IPS DF 6.9 (cell line): Measurements from ENCODE around the gene DDAH2.
A peak's percentile ranks its signal among the peaks of the same experiment; 100 is the strongest.

Experiments used
- DNase-seq: peaks from one replicate; pipeline ENCODE4 v3.0.0-alpha.2; 2013; ENCODE audit warnings: low read depth, low spot score
- H3K27ac ChIP-seq: one replicate; pipeline ENCODE4 v1.5.1; 2013; ENCODE audit warnings: low read length, control low read depth
- H3K27me3 ChIP-seq: 2 replicates; pipeline ENCODE4 v1.6.1; 2013; ENCODE audit warnings: mild to moderate bottlenecking, low read length; ENCODE audit not compliant: control insufficient read depth, insufficient read depth
- H3K36me3 ChIP-seq: 2 replicates; pipeline ENCODE4 v1.6.1; 2013; ENCODE audit warnings: low read length; ENCODE audit not compliant: control insufficient read depth, insufficient read depth
- H3K4me1 ChIP-seq: 2 replicates; pipeline ENCODE4 v1.6.1; 2013; ENCODE audit warnings: low read length; ENCODE audit not compliant: control insufficient read depth, insufficient read depth
- H3K4me3 ChIP-seq: 2 replicates; pipeline ENCODE4 v1.5.1; 2013; ENCODE audit warnings: mild to moderate bottlenecking, low read length
- H3K9me3 ChIP-seq: 2 replicates; pipeline ENCODE4 v1.6.1; 2013; ENCODE audit warnings: low read length, inconsistent platforms; ENCODE audit not compliant: control insufficient read depth, insufficient read depth
- WGBS: extraction: QIAGEN DNeasy Blood & Tissue Kit; methylation state at CpG from one replicate; pipeline ENCODE4 v1.1.7; 2013; ENCODE audit warnings: mixed read lengths, missing lambda C conversion rate; ENCODE audit not compliant: insufficient read length, insufficient coverage; 5-methylcytosine and 5-hydroxymethylcytosine counted together

DDAH2 gene

GRCh38 chr6:31689249-31690110, 39.6 kb downstream of the DDAH2 start:
- H3K36me3 ChIP-seq = peaks cover 13% of the 10 kb centered on the region
- no peak overlapping the region for H3K4me3 ChIP-seq
- no peaks in the 10 kb centered on the region for H3K9me3 ChIP-seq
- H3K27me3 ChIP-seq = no peaks in the 10 kb centered on the region
- H3K4me1 ChIP-seq = no peaks in the 10 kb centered on the region
- H3K27ac ChIP-seq = no peak overlapping the region
- WGBS = no CpG with 5 or more reads among the region's 11 CpGs
- DNase-seq = no peak

- no peak for DNase-seq
- H3K27ac ChIP-seq = no peak overlapping the region
- WGBS = no CpG with 5 or more reads among the region's 14 CpGs
- peaks cover 13% of the 10 kb centered on the region for H3K36me3 ChIP-seq
- H3K27me3 ChIP-seq = no peaks in the 10 kb centered on the region
- no peaks in the 10 kb centered on the region for H3K9me3 ChIP-seq
- H3K4me3 ChIP-seq = no peak overlapping the region
- peaks cover 1% of the 10 kb centered on the region; the same call in 1 of the 2 replicates for H3K4me1 ChIP-seq
These were observed 41.0 kb downstream of the DDAH2 start for GRCh38 chr6:31687860-31688693.

- H3K4me1 ChIP-seq = peaks cover 1% of the 10 kb centered on the region; the same call in 1 of the 2 replicates
- H3K36me3 ChIP-seq = peaks cover 13% of the 10 kb centered on the region
- no CpG with 5 or more reads among the region's 8 CpGs for WGBS
- no peak overlapping the region for H3K27ac ChIP-seq
- no peak overlapping the region for H3K4me3 ChIP-seq
- no peak for DNase-seq
- H3K9me3 ChIP-seq = no peaks in the 10 kb centered on the region
- no peaks in the 10 kb centered on the region for H3K27me3 ChIP-seq
These were observed 41.8 kb downstream of the DDAH2 start for GRCh38 chr6:31687321-31687720.

DNA sequence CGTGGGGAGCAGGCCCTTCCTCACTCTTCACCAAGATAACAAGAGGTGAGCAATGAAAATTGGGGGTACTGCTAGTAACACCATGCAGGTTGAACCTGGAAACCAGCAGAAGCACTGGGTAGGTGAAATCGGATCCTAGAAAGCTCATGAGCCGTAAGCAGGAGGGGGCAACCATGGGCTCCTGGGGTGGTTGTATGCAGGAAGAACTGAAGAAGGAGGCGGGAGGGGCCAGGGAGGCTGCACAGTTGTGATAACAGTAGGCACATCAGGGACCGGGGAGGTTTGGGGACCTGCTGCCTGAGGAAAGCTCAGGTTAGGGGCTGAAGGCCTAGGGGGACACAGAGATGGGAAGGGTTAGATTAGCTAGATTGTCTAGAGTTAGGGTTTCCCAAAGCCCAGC, 42.6 kb downstream of the DDAH2 start:
- peaks cover 1% of the 10 kb centered on the region; the same call in 1 of the 2 replicates for H3K4me1 ChIP-seq
- no peaks in the 10 kb centered on the region for H3K9me3 ChIP-seq
- peaks cover 13% of the 10 kb centered on the region for H3K36me3 ChIP-seq
- H3K27me3 ChIP-seq = peaks cover 1% of the 10 kb centered on the region; the same call in 1 of the 2 replicates
- H3K27ac ChIP-seq = no peak overlapping the region
- DNase-seq = no peak
- no CpG with 5 or more reads among the region's 5 CpGs for WGBS
- no peak overlapping the region for H3K4me3 ChIP-seq

DNA sequence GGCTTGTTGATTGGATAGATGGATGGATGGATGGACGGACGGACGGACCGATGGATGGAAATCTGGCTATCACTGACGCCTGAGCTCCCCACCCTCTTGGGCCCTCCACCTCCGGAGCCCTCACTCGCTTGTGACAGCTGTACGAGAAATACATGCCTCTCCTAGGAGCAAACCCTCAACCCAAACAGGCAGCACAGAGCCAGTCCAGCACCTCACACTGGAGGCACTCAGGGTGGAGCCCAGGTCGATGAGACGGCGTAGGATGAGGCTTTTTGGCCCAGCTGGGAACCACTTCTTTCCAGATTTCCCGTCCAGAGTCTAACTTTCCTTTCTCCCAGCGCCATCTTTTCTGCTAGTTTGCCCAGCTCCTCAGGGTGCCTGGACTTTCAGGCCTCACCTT, 45.5 kb downstream of the DDAH2 start:
- H3K36me3 ChIP-seq = peaks cover 10% of the 10 kb centered on the region; the same call in 1 of the 2 replicates
- WGBS = no CpG with 5 or more reads among the region's 13 CpGs

DNA sequence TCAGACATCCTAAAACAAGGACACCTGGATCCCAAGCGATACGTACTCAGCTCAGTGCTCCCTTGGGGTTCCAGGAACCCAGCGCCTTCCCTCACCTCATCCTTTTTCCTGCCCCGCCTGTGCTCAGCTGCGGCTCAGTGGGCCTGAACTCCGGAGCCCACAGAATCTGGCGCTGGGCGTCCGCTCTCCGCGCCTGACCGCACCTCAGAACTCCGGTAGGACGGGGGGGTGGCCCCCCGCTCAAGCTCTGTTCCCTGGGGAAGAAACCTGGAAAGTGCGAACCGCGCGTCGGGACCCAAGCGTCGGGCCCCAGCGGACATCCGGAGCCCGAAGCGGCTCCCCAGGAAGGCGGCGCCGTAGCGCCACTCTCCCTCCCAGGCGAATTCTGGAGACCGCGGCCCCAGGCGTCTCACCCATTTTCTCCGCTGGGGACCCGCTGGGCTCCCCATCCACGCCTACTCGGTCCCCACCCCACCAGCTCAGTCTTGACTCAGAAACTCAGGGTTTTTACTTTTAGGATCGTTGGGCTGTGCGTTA, 47.9 kb downstream of the DDAH2 start:
- Histone ChIP-seq H3K4me1 (peaks cover 1% of the 10 kb centered on the region; the same call in 1 of the 2 replicates), H3K27me3 (peaks cover 2% of the 10 kb centered on the region; the same call in 1 of the 2 replicates), H3K36me3 (no peaks in the 10 kb centered on the region), H3K4me3 (peak overlapping the region; percentile 26; the same call in 1 of the 2 replicates), H3K9me3 (no peaks in the 10 kb centered on the region), H3K27ac (no peak overlapping the region)
- no CpG with 5 or more reads among the region's 40 CpGs for WGBS
- no peak for DNase-seq

More for the DNA sequence above, 45.5 kb downstream of the DDAH2 start:
- peaks cover 2% of the 10 kb centered on the region; the same call in 1 of the 2 replicates for H3K27me3 ChIP-seq
- peaks cover 1% of the 10 kb centered on the region; the same call in 1 of the 2 replicates for H3K4me1 ChIP-seq
- peak overlapping the region; percentile 16; the same call in 1 of the 2 replicates for H3K4me3 ChIP-seq
- no peaks in the 10 kb centered on the region for H3K9me3 ChIP-seq
- H3K27ac ChIP-seq = no peak overlapping the region
- DNase-seq = no peak

DNA sequence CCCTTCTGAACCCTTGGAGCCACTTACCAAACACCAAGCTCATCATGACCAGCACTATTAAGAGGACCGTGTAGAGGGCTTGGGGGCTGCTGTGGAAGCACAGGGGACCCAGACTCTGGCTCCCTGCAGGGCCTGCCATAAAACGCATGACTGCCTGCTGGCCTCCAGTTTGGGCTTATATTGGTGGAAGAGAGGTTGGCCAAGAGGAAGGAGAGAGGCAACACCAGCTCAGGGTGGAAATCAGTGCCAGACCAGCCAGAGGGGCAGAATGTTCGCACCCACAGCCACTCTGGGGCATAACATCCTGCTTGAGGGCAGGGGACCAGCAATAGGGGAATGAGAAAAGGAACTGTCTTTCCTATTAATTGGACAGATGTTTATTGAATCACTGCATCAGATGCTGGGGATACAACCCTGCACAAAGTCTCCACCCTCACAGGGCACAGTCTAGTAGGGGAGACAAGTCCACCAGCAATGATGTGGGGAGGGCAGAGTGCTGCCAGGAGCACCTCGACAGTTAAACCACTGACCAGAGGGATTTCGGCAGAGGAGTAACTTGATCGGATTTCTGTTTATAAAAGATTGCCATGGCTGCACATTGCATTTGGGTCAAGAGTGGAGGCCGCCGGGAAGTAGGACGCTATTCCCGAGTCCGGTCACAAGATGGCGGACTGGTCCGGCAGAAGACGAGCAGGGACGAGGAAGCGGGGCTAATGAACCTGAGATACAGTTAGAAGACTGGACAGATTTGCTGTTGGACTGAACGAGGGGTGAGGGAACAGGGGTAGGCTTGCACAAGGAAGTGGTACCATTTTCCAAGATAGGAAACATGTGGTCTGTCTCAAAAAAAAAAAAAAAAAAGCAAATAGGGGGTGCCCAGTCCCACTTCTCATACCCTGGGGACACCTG, 48.6 kb downstream of the DDAH2 start, which contains the start of gene LY6G5C:
Gene LY6G5C, minus strand, starts transcription at position 842 of the 909 bp plus-strand sequence. Its CDS starts 694 bp downstream, at position 148.
- WGBS = no CpG with 5 or more reads among the region's 17 CpGs
- peak within 1 kb of the TSS; percentile 26; the same call in 1 of the 2 replicates for H3K4me3 ChIP-seq

GRCh38 chr6:31677955-31678354, 51.1 kb downstream of the DDAH2 start:
- Histone ChIP-seq H3K27me3 (peaks cover 2% of the 10 kb centered on the region; the same call in 1 of the 2 replicates), H3K36me3 (no peaks in the 10 kb centered on the region), H3K27ac (no peak overlapping the region), H3K4me1 (no peaks in the 10 kb centered on the region), H3K4me3 (no peak overlapping the region), H3K9me3 (no peaks in the 10 kb centered on the region)
- DNase-seq = no peak
- no CpG with 5 or more reads among the region's 8 CpGs for WGBS

More for the DNA sequence above, 48.6 kb downstream of the DDAH2 start, which contains the start of gene LY6G5C:
- Histone ChIP-seq H3K4me1 (peaks cover 1% of the 10 kb centered on the region; the same call in 1 of the 2 replicates), H3K27ac (no peak within 1 kb of the TSS), H3K36me3 (no peaks in the 10 kb centered on the region), H3K27me3 (peaks cover 2% of the 10 kb centered on the region; the same call in 1 of the 2 replicates), H3K9me3 (no peaks in the 10 kb centered on the region)
- no peak for DNase-seq
